NT2/D1 (cell line): ENCODE data around the gene ADAMTS19.

Experiments
- DNase-seq: peaks from one replicate; pipeline ENCODE4 v3.0.0-alpha.2; 2011; ENCODE audit warnings: low read depth, low spot score
- H3K27me3 ChIP-seq: 2 replicates; pipeline ENCODE4 v1.6.0; 2011; ENCODE audit warnings: mild to moderate bottlenecking; ENCODE audit not compliant: insufficient read length, insufficient read depth
- H3K36me3 ChIP-seq: 2 replicates; pipeline ENCODE4 v1.6.1; 2011; ENCODE audit warnings: mild to moderate bottlenecking, low read length, mixed read lengths; ENCODE audit not compliant: insufficient read depth, insufficient read length
- H3K4me1 ChIP-seq: 2 replicates; pipeline ENCODE4 v1.5.1; 2011; ENCODE audit not compliant: insufficient read depth, insufficient read length
- H3K4me3 ChIP-seq: 2 replicates; pipeline ENCODE4 v1.5.1; 2011; ENCODE audit warnings: low read depth; ENCODE audit not compliant: insufficient read length
- H3K9ac ChIP-seq: 2 replicates; pipeline ENCODE4 v1.6.0; 2011; ENCODE audit warnings: low read depth; ENCODE audit not compliant: insufficient read length
- H3K9me3 ChIP-seq: 2 replicates; pipeline ENCODE4 v1.5.1; 2011; ENCODE audit warnings: mild to moderate bottlenecking, low read length; ENCODE audit not compliant: insufficient read depth
- SUZ12 ChIP-seq: IDR thresholded peaks from 2 replicates; pipeline ENCODE4 v1.6.1; 2011; ENCODE audit not compliant: insufficient read length, insufficient read depth; ENCODE audit errors: extremely low read depth
- YY1 ChIP-seq: IDR thresholded peaks from 2 replicates; pipeline ENCODE4 v1.6.1; 2011; ENCODE audit not compliant: insufficient read length, insufficient read depth
- ZNF274 ChIP-seq: IDR thresholded peaks from 2 replicates; pipeline ENCODE4 v1.6.1; 2011; ENCODE audit warnings: mild to moderate bottlenecking, low read depth, low read length

The ADAMTS19 gene

DNA sequence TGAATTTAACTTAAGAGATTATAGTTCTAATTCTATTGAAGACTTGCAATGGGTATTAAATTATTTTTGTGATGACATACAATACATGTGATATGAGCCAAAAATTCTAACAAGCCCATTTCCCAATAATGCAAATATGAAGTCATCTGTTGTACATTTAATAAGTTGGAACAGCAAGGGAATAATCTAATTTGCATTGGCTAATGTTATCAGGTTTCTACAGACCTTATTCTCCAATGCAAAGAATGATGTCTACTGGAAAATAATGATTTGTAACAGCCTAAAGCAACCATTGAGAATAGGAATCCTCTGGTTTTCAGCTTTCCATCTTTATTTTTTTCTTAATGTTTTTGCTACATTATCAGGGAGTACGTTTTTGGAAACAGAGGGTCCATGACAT lies 198.7 kb downstream of the ADAMTS19 start:
- Histone ChIP-seq H3K9me3 (no peaks in the 10 kb centered on the region), H3K27me3 (no peaks in the 10 kb centered on the region), H3K4me3 (no peak overlapping the region), H3K9ac (no peak overlapping the region), H3K36me3 (no peaks in the 10 kb centered on the region), H3K4me1 (no peaks in the 10 kb centered on the region)
- TF ChIP-seq YY1 = no peak
- DNase-seq = no peak

- DNase-seq = no peak
- H3K9ac ChIP-seq = no peak overlapping the region
- no peaks in the 10 kb centered on the region for H3K27me3 ChIP-seq
- no peaks in the 10 kb centered on the region for H3K4me1 ChIP-seq
- H3K9me3 ChIP-seq = no peaks in the 10 kb centered on the region
- no peak overlapping the region for H3K4me3 ChIP-seq
- no peak for TF ChIP-seq SUZ12
- TF ChIP-seq YY1 = no peak
- no peak for TF ChIP-seq ZNF274
- no peaks in the 10 kb centered on the region for H3K36me3 ChIP-seq
Measured at GRCh38 chr5:129661366-129662035, 201.4 kb downstream of the ADAMTS19 start.

DNA sequence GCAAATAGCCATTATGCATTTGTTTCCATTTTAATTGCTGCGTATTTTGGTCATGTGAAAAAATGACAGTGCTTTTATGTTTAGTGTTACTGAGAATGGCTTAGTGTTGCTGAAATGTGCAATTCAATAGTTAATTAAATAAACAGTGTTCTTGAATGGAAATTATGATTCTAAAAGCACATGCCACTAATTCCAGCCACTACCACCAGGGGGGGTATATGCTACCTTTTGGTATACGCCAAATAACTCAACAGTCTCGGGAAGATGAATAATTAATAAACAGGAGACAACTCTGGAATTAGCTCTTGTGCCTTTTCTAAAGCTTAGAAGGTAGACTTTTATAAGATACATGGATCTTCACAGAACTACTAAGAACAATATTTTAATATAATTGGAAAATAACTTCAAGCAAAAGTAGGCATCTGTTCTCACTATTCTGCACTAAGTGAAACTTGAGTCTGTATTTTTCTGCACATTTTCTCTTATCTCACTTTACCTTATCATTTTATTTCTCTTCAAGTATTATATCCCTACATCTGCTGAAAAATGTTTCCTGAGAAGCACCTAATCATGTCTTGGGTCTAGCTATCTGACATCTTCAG lies 204.3 kb downstream of the ADAMTS19 start:
- H3K4me1 ChIP-seq = no peaks in the 10 kb centered on the region
- no peaks in the 10 kb centered on the region for H3K9me3 ChIP-seq
- H3K4me3 ChIP-seq = no peak overlapping the region
- DNase-seq = peak; percentile 23
- TF ChIP-seq ZNF274 (no peak), SUZ12 (no peak), YY1 (no peak)
- no peak overlapping the region for H3K9ac ChIP-seq
- H3K27me3 ChIP-seq = no peaks in the 10 kb centered on the region
- H3K36me3 ChIP-seq = no peaks in the 10 kb centered on the region

DNA sequence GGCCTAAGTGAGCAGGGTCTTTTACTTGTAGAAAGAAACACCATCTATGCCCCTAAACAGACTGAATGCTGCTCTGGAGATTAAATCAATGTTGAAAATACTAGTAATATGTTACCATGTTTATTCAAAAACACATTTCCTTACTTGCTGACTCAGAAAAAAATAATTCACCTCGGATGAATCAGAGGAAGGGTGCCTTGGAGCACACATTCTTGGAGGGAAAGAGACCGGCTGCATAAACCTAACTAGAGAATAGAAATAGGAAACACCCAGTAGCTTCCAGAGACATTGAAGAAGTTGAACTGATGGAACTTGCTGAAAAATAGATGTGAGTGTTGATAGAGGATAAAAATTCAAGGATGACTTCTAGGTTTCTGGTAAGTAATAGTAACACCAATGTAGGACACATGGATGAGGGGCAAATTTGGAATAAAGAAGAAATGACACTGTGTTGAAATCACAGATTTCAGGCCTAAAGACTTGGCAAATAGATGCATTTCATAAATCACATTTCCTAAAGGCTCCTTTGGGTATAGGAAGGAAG lies 210.9 kb downstream of the ADAMTS19 start:
- H3K4me1 ChIP-seq = no peaks in the 10 kb centered on the region
- no peaks in the 10 kb centered on the region for H3K9me3 ChIP-seq
- no peak overlapping the region for H3K9ac ChIP-seq
- no peaks in the 10 kb centered on the region for H3K27me3 ChIP-seq
- DNase-seq = no peak
- H3K36me3 ChIP-seq = no peaks in the 10 kb centered on the region
- TF ChIP-seq ZNF274 (no peak), YY1 (no peak), SUZ12 (no peak)
- no peak overlapping the region for H3K4me3 ChIP-seq

- H3K36me3 ChIP-seq = no peaks in the 10 kb centered on the region
- no peak overlapping the region for H3K9ac ChIP-seq
- no peak for DNase-seq
- TF ChIP-seq YY1 = no peak
- TF ChIP-seq SUZ12 = no peak
- TF ChIP-seq ZNF274 = no peak
- H3K4me1 ChIP-seq = no peaks in the 10 kb centered on the region
- H3K4me3 ChIP-seq = no peak overlapping the region
- no peaks in the 10 kb centered on the region for H3K27me3 ChIP-seq
- H3K9me3 ChIP-seq = no peaks in the 10 kb centered on the region
Measured at GRCh38 chr5:129672006-129672405, 211.9 kb downstream of the ADAMTS19 start.

DNA sequence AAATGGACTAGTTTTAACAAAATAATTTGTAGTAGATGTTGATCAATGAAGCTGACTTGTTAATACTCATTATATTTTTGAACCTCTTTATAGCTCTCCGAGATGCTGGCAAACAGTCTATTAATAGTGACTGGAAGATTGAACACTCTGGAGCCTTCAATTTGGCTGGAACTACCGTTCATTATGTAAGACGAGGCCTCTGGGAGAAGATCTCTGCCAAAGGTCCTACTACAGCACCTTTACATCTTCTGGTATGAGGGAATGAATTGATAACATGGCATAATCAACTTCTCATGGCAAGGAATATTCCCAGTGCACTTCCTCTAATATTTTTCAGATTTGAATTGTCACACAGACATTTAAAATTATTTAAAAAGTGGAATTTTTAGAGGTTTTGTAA lies 219.6 kb downstream of the ADAMTS19 start:
- no peak for TF ChIP-seq ZNF274
- no peak for TF ChIP-seq SUZ12
- no peak for TF ChIP-seq YY1
- Histone ChIP-seq H3K4me3 (no peak overlapping the region), H3K9me3 (no peaks in the 10 kb centered on the region), H3K9ac (no peak overlapping the region), H3K27me3 (no peaks in the 10 kb centered on the region), H3K36me3 (no peaks in the 10 kb centered on the region), H3K4me1 (no peaks in the 10 kb centered on the region)
- DNase-seq = no peak

GRCh38 chr5:129687941-129688340 lies 227.8 kb downstream of the ADAMTS19 start:
- no peak for TF ChIP-seq SUZ12
- no peaks in the 10 kb centered on the region for H3K36me3 ChIP-seq
- H3K9ac ChIP-seq = no peak overlapping the region
- H3K4me3 ChIP-seq = no peak overlapping the region
- DNase-seq = no peak
- no peaks in the 10 kb centered on the region for H3K27me3 ChIP-seq
- H3K9me3 ChIP-seq = no peaks in the 10 kb centered on the region
- no peaks in the 10 kb centered on the region for H3K4me1 ChIP-seq
